RKO (cell line): ENCODE data around the gene HNRNPUL1.

ENCODE experiments used
- DNase-seq: peaks from one replicate; pipeline ENCODE4 v3.0.0-alpha.2; 2016; ENCODE audit warnings: low spot score

HNRNPUL1 gene

DNA sequence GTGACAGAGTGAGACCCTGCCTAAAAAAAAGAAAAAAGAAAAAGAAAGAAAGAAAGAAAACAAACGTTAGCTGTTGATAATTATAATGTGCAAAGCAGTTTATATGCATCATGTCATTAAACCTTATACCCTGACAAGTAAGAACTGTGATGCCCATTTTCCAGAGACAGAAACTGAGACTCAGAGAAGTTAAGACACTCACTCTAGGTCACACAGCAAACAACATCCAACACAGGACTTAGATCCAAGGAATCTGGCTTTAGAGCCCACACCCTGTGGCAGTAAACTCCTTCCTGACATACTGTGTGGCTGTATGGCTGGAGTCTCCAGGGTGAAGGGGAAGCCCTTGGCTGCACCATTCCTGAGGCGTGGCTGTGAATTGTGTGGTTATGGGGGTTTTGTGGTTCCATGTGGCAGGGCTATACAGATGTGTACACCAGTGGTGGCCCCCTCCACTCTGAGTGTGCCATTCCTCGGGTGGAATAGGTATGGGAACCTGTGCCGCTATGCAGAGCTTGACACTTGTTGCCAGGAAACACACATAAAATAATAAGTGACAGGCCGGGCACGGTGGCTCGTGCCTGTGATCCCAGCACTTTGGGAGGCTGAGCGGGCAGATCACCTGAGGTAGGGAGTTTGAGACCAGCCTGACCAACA is 29.5 kb upstream of the HNRNPUL1 start:
- DNase-seq = no peak

- no peak for DNase-seq
Measured at GRCh38 chr19:41235480-41235879, 28.7 kb upstream of the HNRNPUL1 start.

GRCh38 chr19:41238244-41238643 is 25.9 kb upstream of the HNRNPUL1 start:
- no peak for DNase-seq

DNA sequence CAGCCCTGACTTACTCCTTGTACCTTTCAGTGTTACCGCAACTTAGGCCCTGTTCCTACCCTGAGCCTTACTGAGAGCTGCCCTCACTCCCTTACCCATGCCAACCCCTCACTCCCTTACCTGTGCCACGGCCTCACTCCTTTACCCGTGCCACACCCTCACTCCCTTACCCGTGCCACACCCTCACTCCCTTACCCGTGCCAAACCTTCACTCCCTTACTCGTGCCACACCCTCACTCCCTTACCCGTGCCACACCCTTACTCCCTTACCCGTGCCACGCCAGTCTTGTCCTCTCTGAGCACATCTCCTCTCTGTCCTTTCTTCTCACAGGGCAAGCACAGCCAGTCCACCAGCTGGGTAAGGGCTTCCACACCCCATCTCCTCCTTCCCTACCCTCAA is 24.8 kb upstream of the HNRNPUL1 start:
- no peak for DNase-seq

DNA sequence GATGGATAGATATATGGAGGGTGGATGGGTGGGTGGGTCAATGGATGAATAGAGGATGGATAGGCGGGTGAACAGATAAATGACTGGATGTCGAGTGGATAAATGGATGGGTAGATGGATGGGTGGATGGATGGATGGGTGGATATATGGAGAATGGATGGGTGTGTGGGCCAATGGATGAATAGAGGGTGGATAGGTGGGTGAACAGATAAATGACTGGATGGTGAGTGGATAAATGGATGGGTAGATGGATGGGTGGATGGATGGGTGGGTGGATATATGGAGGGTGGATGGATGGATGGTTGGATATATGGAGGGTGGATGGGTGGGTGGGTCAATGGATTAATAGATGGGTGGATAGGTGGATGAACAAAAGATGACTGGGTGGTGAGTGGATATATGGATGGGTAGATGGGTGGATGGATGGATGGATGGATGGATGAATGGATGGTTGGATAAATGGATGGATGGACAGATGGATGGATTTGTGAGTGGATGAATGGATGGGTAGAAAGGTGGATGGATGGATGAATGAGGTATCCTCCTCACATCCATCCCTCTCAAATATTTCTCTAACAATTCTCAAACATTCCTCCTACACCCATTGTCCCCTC is 24.1 kb upstream of the HNRNPUL1 start:
- DNase-seq = no peak

DNA sequence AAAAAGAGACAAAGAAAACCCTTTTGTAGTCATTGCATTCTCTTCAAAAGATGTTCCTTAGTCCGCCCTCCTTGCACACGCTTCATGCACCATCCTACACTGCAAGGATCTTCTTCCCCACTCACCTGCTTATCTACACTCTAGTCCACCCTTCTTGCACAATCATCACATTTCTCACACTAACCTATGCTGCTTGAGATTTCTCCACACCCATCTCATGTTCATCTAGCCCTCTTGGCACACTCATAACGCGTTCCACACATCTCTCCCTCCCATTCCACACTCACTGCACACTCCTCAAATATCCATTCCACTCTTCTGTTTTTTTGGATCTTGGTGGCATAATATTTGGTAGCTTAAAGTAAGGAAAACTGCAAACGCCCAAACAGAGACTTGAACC is 22.3 kb upstream of the HNRNPUL1 start:
- no peak for DNase-seq

DNA sequence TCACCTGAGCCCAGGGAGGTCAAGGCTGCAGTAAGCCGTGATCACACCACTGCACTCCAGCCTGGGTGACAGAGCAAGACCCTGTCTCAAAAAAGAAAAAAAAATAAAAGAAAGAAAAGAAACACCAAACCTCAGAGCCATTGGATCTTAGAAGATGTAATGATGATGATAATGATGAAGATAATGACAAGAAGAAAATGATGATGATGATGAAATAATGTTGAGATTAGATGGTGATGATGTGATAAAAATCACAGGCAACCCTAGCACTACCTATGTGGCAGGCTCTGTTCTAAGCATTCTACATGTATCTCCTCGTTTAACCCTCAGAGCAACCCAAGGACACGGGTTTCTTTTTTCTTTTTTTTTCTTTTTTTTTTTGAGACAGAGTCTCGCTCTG is 20.1 kb upstream of the HNRNPUL1 start:
- no peak for DNase-seq

DNA sequence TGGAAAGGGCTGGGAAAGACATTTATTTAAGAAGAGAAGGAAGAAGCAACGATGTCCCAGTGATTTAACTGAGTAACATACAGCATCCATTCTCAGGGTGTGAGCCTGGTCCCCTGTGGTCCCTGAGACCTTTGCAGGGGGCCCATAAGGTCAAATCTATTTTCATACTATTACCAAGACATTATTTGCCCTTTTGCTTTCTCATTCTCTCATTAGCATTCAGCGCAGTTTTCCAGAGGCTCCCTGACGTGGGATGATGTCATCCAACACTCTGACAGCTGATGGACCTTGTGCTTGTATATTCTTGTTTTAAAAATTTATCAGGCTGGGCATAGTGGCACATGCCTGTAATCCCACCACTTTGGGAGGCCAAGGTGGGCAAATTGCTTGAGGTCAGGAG is 18.3 kb upstream of the HNRNPUL1 start:
- DNase-seq = no peak

DNA sequence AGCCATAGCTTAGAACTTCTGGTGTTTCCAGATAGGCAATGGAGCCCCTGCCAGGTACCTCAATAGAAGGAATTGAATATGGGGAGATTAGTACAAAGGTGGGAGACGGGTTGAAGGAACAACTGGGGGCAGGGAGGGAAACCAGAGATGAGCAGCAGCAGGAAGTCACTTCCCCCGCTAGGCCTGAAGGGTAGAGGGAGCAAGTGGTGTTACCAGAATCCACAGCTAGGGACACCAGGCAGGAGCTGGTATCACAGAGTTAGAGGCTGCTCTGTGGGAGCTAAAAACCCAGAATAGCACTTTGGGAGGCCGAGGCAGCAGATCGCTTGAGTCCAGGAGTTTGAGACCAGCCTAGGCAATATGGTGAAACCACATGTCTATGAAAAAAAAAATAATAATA is 15.3 kb upstream of the HNRNPUL1 start:
- DNase-seq = no peak

- no peak for DNase-seq
Measured at GRCh38 chr19:41249707-41250423, 14.3 kb upstream of the HNRNPUL1 start.

- no peak for DNase-seq
Measured at GRCh38 chr19:41253660-41254059, 10.5 kb upstream of the HNRNPUL1 start.

DNA sequence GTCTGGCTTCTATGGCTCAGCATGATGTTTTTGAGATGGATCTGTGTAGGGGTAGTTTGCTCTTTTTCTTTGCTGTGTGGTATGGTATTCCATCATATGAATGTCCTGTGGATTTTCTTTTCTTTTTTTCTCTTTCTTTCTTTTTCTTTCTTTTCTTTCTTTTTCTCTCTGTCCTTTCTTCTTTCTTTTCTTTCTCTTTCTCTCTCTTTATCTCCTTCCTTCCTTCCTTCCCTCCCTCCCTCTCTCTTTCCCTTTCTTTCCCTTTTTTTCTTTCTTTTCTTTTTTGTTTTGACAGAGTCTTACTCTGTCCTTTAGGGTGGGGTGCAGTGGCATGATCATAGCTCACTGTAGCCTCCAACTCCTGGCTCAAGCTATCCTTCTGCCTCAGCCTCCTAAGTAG is 9.0 kb upstream of the HNRNPUL1 start:
- no peak for DNase-seq

GRCh38 chr19:41261474-41262190 is 2.5 kb upstream of the HNRNPUL1 start:
- no peak for DNase-seq

GRCh38 chr19:41263042-41263849 is 926 bp upstream of the HNRNPUL1 start:
- peak; percentile 86 for DNase-seq

DNA sequence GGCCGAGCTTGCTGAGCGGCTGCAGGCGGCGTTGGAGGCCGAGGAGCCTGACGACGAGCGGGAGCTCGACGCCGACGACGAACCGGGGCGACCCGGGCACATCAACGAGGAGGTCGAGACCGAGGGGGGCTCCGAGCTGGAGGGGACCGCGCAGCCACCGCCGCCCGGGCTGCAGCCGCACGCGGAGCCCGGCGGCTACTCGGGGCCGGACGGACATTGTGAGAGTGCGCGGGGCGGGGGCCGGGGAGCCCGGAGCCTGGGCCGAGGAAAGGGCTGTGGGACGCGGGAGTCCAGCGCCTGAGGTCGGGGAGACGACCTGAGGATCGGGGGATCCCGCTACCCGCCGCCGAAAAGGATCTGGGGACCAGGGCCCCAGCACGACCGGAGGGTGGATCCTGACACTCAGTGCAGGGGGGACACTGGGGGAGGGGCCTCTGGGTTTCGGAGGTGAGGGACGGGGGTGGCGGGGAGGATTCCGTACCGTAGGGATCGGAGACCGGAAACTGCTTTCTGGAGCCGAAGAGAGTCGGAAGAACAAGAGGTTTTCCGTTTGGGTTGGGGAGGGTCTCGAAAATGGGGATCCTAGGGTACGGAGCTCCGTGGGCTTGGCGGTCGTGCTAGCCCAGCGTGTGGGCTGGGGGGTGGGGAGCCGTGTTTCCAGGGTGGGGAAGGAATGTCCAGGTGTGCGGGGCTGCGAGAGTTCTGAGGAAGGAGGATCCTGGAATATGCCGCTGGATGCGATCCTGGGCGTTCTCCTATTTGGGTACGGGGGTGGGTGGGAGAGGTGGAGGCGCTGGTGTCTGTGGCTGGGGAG is 616 bp downstream of the HNRNPUL1 start:
- DNase-seq = no peak

GRCh38 chr19:41265395-41266153 is 1.4 kb downstream of the HNRNPUL1 start:
- peak; percentile 41 for DNase-seq

DNA sequence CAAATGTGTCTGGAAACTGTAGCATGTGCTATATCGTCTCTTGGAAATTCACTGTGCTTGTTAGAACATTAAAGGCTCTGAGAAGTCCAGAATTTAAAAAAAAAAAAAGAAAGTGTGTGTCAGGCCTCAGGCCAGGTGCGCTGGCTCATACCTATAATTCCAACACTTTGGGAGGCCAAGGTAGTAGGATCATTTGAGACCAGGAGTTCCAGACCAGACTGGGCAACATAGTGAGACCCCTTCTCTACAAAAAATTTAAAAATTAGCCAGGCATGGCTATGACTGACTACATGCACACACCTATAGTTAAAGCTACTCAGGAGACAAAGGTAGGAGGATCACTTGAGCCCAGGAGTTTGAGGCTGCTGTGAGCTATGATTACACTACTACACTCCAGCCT is 4.9 kb downstream of the HNRNPUL1 start:
- no peak for DNase-seq

GRCh38 chr19:41269571-41269970 is 5.4 kb downstream of the HNRNPUL1 start:
- no peak for DNase-seq

- DNase-seq = no peak
Measured at GRCh38 chr19:41273076-41273475, 8.9 kb downstream of the HNRNPUL1 start.

GRCh38 chr19:41274802-41275201 is 10.6 kb downstream of the HNRNPUL1 start:
- DNase-seq = no peak
